GM04504 (cell line): ENCODE data around the gene PRR13.
A peak's percentile ranks its signal among the peaks of the same experiment; 100 is the strongest.
"Not testable (repeated sequence)": the region's sequence is repeated elsewhere in the genome, so short reads cannot be mapped to it uniquely, and the experiment has no call there.

Experiments used
- DNase-seq: peaks from one replicate; pipeline ENCODE4 v3.0.0-alpha.2; 2012; ENCODE audit warnings: low read depth

Gene PRR13, protein sequence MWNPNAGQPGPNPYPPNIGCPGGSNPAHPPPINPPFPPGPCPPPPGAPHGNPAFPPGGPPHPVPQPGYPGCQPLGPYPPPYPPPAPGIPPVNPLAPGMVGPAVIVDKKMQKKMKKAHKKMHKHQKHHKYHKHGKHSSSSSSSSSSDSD

GRCh38 chr12:53441040-53441833 lies at the start of gene PRR13:
PRR13 (plus strand) TSS chr12:53441734; CDS start chr12:53442715, 981 bp downstream.
- peak; percentile 100 for DNase-seq

DNA sequence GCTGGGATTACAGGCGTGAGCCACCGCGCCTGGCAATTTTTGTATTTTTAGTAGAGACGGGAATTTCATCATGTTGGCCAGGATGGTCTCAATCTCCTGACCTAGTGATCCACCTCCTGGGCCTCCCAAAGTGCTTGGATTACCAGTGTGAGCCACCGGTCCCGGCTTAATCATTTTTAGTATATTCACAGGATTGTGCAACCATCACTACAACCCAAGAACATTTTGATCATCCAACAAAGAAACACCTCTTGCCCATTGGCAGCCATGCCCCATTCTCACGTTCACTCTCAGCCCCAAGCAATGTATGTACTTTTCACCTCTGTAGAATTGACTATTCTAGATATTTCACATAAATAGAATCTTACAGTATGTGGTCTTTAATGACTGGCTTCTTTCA lies 41.6 kb upstream of the PRR13 start:
- DNase-seq = no peak

DNA sequence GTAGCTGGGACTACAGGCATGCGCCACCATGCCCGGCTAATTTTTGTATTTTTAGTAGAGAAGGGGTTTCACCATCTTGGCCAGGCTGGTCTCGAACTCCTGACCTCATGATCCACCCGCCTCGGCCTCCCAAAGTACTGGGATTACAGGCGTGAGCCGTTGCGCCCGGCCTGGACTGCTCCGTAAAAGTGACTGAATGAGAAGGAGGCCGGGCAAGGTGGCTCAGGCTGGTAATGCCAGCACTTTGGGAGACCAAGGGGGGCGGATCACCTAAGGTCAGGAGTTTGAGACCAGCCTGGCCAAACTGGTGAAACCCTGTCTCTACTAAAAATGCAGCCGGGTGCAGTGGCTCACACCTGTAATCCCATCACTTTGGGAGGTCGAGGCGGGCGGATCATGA lies 39.2 kb upstream of the PRR13 start:
- DNase-seq = not testable (repeated sequence)

GRCh38 chr12:53402871-53403270 lies 38.7 kb upstream of the PRR13 start:
- no peak for DNase-seq

DNA sequence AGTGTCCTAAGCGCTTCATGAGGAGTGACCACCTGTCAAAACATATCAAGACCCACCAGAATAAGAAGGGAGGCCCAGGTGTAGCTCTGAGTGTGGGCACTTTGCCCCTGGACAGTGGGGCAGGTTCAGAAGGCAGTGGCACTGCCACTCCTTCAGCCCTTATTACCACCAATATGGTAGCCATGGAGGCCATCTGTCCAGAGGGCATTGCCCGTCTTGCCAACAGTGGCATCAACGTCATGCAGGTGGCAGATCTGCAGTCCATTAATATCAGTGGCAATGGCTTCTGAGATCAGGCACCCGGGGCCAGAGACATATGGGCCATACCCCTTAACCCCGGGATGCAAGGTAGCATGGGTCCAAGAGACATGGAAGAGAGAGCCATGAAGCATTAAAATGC lies 30.6 kb upstream of the PRR13 start:
- no peak for DNase-seq

DNA sequence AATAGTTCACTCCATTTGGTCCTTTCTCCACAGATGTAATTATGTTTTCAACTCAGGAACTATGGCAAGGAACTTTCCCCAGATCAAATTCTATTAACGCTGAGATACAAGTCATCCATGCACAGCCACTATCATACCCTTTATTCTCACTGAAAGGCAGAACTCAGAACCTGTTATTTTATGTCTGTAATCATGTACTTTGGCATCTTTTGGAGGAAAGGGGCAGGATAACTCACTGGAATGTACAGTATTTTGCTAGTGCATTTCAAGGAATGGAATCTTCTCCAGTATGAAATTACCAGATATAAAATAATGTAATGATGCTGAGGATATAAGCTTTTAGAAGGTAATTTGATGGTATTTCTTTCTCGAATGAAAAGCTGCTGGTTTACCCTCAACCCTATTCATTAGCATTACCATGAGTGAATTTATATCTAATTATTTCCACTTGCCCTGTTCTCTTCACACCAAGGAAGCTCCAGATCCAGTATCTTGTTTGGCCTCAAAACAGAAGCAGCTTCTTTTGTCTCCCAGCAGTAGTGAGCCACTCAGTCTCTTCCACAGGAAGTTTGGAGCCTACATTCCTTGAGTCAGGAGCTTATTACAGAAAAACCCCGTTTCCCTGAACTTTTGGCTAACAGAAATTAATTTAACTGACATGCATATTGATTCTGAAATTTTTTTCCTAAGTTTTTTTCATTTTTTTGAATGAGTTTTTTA lies 27.9 kb upstream of the PRR13 start:
- no peak for DNase-seq

DNA sequence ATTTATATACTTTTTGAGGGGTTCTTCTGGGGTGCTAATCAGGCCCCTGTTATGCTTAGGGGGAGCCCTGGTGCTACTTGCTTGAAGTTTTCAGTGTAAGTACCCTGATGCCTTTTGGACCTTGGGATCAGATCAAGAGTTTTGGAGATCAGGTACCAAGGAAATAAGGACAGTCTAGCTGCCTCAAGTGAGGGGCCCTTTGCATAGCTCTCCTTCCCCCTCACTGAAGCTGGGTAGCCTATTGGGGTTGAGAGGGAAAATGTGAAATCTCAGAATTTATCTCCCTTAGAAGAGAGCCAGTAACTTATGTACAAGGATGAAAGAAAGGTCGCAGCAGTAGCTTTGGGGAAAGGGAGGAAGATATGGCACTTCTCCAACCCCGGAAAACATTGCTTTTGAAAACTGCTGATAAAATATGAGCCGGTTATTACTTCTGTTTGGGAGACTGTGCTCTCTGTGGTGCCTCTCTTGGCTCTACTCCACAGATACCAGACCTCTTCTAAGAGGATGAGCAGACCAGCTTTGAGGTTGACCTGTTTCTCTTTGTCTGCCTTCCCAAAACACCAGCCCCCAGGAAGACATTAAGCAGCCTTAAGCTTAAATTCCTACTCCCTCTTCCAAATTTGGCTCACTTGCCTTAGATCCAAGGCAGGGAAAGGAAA lies 26.6 kb upstream of the PRR13 start:
- no peak for DNase-seq

DNA sequence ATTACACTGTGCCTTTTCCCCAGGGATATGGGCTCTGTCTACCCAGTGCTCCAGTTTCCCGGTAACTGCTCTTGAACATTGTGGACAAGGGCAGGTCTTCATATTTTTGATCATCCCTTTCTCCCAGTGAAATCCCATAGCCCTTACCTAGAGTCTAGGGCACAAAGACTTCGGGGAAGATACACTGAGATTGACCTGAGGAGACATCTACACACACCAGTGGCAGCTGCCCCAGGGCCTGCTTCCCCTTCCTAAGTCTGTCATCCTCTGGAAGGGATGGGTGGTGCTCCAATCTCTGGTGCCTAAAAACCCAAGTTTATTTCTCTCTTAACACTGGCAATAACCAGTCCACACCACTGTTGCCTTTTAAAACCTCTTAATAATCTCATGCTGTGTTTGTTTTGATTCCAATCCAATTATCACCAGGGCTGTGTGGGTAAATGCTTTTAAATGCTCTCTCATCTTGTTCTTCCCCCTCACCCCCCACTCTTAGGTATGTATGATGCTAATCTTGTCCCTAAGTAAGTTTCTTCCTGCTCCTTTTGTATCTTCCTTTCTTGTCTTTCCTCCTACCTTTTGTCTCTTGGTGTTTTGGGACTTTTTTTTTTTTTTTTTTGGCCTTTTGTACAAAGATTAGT lies 25.7 kb upstream of the PRR13 start:
- not testable (repeated sequence) for DNase-seq

GRCh38 chr12:53417291-53417816 lies 24.2 kb upstream of the PRR13 start:
- DNase-seq = not testable (repeated sequence)

- no peak for DNase-seq
Observed at GRCh38 chr12:53418221-53418620, 23.3 kb upstream of the PRR13 start.

GRCh38 chr12:53419756-53420155 lies 21.8 kb upstream of the PRR13 start:
- no peak for DNase-seq

DNA sequence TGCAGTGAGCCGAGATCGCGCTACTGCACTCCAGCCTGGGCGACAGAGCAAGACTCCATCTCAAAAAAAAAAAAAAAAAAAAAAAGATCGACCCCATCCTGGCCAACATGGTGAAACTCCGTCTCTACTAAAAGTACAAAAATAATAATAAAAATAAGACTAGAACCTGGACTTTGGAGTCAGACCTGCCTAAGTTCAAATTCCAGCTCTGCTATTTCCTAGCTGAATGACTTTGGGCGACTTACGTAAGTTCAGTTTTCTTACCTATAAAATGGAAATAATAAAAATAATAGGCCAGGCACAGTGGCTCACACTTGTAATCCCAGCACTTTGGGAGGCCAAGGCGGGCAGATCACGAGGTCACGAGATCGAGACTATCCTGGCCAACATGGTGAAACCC lies 19.3 kb upstream of the PRR13 start:
- not testable (repeated sequence) for DNase-seq

DNA sequence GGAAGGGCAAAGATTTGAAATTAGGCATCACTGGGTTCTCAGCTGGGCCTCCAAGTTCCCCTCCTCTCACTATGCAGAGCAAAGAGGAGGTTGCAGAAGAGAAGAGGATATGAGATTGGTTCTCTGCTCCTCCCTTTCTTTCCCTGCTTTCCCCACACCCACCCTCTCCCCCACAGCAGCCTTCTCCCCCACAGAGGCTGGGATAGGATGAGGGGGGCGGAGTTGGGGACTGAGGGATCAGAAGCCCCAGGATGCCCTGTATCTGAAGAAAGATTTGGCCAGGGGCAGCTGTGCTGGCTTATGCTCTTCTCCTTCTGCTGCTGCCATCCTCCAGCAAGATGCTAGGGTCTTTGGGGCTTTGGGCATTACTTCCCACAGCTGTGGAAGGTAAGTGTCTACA lies 17.9 kb upstream of the PRR13 start, which contains the start of gene AMHR2:
AMHR2 (plus strand) TSS at position 259 of the 400 bp plus-strand sequence; CDS start at position 339, 80 bp downstream.
- DNase-seq = no peak

DNA sequence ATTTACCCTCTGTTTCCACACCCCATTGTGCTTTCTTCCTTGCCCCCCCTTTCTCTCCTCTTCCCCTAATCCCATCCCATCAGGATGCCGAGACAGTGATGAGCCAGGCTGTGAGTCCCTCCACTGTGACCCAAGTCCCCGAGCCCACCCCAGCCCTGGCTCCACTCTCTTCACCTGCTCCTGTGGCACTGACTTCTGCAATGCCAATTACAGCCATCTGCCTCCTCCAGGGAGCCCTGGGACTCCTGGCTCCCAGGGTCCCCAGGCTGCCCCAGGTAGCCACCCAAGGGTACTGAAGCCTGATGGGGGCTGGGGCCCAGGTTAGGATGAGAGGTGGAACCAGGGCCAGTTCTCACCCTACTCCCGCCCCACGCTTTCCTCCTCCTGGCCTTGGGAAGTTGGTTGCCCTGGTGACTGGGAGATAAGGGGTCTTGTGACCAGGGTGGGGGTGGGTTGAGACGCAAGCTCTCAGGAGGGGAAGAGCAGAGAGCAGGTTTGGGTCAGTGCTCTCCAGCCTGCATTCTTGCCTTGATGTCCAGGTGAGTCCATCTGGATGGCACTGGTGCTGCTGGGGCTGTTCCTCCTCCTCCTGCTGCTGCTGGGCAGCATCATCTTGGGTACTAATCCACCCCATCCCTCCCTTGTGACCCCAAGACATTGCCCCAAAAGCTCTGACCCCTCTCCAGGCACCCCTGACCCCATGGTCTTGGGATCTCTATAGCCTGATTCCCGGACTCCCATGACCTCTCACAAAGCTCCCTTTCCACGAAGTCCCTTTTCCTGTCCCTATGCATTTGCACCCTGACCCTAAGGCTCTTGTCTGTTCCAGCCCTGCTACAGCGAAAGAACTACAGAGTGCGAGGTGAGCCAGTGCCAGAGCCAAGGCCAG lies 16.7 kb upstream of the PRR13 start:
- no peak for DNase-seq

GRCh38 chr12:53425515-53426150 lies 15.9 kb upstream of the PRR13 start:
- DNase-seq = no peak

- DNase-seq = peak; percentile 71
Observed at GRCh38 chr12:53427905-53428594, 13.5 kb upstream of the PRR13 start.

- no peak for DNase-seq
Observed at GRCh38 chr12:53428741-53429140, 12.8 kb upstream of the PRR13 start.

- no peak for DNase-seq
Observed at GRCh38 chr12:53430116-53430515, 11.4 kb upstream of the PRR13 start.

DNA sequence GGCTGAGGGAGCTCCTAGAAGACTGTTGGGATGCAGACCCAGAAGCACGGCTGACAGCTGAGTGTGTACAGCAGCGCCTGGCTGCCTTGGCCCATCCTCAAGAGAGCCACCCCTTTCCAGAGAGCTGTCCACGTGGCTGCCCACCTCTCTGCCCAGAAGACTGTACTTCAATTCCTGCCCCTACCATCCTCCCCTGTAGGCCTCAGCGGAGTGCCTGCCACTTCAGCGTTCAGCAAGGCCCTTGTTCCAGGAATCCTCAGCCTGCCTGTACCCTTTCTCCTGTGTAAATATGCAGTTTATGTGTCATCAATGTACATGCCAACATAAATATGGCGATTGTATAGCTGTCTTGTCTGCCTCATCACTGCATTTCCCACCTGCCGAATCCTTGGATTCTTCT lies 10.3 kb upstream of the PRR13 start:
- DNase-seq = no peak

DNA sequence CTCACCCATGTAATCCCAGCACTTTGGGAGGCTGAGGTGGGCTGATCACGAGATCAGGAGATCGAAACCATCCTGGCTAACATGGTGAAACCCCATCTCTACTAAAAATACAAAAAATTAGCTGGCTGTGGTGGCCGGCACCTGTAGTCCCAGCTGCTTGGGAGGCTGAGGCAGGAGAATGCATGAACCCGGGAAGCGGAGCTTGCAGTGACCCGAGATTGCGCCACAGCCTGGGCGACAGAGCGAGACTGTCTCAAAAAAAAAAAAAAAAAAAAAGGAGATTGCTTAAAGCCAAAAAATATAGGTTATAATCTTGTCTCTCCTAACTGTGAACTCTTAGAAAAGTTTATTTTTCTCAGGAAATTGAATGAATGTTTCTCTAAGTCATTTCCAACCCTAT lies 6.2 kb upstream of the PRR13 start:
- not testable (repeated sequence) for DNase-seq
